ENCODE results near the gene SALL1.

Gene SALL1

GRCh38 chr16:51156807-51157200 lies 5.7 kb upstream of the SALL1 start:
- DNase-seq (ENCODE audit: low read depth), result no peak

DNA sequence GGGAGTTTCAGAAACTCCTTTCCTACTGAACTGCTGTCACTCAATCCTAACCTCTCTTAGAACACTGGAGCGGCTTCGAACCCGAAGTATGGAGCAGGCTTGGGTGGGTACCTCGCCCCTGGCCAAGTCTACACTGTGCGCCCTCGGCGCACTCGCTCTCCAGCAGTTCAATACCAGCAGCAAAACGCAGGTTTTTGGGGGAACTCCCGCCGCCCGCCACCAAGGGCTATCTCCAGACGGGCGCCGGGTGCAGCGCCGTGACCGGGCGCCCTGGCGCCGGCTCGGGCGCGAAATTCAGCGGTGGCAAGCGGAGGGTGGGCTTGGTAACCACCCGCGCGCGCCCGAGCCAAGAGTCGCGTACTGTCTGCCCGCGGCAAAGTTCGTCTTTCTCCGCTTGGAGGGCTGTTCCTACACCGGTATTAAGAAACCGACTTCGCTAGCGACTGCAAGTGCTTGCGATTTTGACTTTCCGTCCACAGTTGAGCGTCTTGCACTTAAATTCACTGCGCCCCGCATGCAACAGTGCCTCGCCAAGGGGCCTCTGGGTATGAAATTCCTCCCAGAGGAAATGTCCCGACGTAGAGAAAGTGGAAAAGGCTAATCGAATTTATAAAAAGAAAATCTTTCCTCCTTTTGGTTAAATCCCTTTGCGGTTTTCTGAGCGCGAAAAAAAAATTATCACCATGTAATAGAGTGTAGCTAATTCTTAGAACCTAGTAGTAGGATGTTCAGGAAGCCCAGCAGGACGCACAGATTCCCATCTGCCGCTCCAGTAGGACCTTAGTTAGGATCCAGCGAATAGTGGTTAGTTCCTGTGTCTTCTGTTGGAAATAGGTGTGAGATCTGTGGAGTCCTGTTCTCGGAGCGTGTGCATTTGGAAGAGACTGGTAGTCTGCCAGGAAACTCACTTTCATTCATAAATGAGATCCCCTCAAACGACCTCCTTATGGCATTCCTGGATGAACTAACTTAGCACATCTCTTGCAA lies 5.0 kb upstream of the SALL1 start:
- no peak for DNase-seq (ENCODE audit: low read depth)

- DNase-seq (ENCODE audit: low read depth), result no peak
These were observed 4.1 kb upstream of the SALL1 start for GRCh38 chr16:51155199-51155607.

- DNase-seq (ENCODE audit: low read depth), result no peak
These were observed 3.5 kb upstream of the SALL1 start for GRCh38 chr16:51154271-51155171.

DNA sequence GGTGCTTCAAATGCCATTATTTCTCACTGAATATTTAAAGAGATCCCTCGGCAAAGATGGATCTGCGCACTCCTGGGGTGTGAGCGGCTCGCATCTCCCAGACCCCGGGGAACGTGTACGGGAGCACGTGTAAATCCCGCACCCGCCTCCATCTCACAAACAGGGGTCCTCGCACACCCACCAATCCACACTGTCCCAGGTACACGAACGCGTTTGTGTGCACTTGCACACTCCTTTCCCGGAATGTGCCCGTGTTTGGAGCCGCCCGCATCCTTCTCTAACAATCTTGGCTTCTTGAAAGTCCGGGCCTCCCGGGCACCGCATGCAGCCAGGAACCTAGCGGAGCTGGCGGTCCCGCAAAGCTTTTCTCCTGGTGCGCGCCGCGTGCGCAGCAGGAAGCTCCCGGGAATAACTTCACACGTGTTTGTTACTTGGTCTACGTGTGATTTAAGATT lies 2.5 kb upstream of the SALL1 start:
- DNase-seq (ENCODE audit: low read depth), result no peak

GRCh38 chr16:51152691-51153576 lies 1.9 kb upstream of the SALL1 start:
- no peak for DNase-seq (ENCODE audit: low read depth)

DNA sequence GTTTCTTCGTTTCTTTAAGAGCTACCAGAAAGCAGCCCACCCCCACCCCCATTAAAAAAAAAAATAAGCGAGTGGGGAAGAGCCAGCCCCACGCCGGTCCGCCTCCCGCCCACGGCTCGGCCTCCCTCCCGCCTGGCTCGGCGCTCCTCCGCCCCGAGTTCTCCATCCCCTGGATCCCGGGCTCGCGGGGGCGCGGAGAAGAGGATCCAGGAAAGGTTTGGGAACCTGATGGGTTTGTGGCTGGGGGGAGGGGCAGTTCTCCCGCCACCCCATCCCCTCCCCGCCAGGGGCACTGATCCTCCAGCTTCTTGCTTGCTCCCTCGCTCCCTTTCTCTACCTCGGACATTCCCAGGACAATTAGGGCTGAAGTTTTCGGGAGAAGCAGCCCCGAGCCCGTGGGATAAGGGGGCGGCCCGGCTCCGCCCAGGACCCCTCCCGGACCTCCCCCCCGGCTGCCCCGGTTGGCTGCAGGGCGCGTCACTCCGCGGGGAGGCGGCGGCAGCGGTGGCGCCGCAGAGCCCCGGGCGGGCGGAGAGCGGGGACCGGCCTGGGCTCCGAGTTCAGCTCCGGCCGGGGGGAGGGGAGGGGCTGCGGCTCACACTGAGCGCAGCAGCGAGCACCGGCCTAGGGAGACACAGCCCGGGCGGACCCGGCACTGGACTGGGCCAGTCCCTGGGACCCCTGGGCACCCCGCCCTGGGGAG lies 1.0 kb upstream of the SALL1 start:
- DNase-seq (ENCODE audit: low read depth), result no peak

- DNase-seq (ENCODE audit: low read depth), result no peak
These were observed 428 bp upstream of the SALL1 start for GRCh38 chr16:51151435-51151960.

- no peak for DNase-seq (ENCODE audit: low read depth)
These were observed 744 bp downstream of the SALL1 start for GRCh38 chr16:51150165-51150887.

GRCh38 chr16:51149721-51150164 lies 1.3 kb downstream of the SALL1 start:
- DNase-seq (ENCODE audit: low read depth), result no peak

DNA sequence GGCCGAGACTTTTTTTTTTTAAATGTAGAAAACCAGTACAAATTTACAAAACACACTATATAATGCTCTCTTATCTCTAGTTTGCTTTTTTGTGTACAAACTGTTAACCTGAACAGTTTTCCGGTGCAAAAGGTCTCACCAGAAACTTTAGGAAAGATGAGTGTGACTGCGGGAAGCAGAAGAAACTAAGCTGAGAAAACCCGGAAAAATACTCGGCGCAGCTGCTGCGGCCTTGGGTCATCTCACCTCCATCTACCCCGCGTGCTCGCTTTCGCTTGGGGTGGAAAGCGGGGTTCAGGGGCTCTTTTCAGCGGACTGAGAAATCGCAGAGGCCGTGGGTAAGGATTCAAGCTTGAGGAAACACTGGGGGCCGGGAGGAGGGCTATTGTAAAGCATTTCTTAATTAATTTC lies 1.8 kb downstream of the SALL1 start:
- DNase-seq (ENCODE audit: low read depth), result no peak

- DNase-seq (ENCODE audit: low read depth), result no peak
These were observed 2.3 kb downstream of the SALL1 start for GRCh38 chr16:51148678-51149228.

DNA sequence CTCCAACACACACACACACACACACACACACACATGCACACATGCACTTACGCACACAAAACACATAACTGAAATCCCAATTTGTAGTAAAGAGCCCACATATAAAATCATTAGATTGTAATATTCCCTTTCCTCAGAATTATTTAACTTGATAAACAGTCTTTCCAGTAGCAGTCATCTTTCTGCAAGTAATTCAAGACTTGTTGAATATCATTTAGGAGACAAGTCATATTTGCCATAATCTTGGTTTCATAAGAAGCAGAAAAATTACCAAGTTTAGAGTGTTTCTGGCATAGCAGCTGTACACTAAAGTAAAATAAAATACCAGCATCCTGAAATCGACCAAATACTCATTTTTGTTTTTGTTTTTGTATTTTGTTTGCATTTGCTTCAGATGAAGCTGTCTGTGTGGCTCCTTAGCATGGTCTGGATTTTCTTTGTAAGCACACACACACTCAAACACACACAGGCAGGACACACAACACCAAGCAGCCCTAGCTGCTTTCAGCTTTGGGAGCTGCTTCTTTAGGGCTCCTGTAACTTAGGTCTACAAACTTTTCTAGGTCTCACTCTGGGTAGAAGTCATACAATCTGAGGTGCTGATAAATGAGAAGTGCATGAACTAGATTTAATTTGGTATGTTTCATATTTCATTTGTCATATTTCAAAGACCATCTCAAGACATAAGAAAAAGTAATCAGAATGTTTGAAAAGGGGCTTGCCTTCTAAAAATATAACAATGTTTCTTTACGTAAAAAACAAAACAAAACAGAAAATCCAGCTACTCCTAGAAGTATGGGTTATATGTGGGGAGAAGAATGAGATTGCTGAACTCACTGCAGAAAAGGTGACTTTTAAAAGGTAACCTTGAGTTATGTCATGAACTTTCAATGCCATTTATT lies 3.0 kb downstream of the SALL1 start:
- DNase-seq (ENCODE audit: low read depth), result no peak

DNA sequence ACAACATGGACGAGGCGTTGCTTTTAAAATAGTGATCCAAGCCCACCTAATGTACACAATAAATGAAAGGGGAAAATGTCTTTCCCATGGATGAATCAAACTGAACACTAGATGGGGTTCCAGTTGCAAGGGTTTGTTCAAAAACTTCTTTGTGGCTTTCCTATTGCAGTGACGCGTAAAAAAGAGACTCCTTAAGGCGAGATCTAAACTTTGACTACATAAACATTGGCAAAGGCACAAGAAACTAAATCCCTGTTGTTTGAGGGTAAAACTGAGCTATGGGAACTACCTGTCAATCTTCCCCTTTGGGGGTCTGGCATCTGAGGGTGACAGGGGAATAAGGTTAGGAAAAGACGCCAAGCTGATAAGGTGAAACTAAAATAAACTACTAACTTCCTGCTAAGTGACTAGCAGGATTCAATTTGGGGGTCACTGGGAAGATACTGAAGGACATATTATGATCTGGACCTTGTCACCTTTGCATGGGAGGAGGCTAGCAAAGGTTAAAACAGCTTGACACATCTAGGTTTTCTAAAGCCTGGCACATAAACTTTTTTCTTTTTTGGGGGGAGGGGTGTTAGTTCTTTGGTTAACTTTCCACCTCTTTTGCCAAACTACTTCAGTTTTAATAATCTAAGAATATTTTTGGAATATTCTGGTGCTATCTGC lies 4.7 kb downstream of the SALL1 start:
- no peak for DNase-seq (ENCODE audit: low read depth)

DNA sequence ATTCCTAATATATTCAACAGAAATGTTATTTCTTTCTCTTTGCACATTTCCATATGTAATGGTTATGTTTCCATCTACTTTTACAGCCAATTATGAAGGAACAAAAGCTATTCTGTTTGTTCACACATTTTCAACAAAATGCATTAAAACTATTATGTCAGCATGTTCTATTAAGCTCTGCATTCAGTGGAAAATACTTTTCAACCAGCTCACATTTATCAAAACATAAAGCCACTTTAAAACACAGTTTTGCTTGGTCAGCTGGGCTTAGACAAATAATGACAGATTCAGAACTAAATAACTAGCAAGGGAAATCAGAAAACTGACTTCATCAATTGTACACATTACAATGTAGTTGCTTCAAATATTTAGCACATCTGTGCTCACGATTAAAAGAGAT lies 6.9 kb downstream of the SALL1 start:
- no peak for DNase-seq (ENCODE audit: low read depth)

DNA sequence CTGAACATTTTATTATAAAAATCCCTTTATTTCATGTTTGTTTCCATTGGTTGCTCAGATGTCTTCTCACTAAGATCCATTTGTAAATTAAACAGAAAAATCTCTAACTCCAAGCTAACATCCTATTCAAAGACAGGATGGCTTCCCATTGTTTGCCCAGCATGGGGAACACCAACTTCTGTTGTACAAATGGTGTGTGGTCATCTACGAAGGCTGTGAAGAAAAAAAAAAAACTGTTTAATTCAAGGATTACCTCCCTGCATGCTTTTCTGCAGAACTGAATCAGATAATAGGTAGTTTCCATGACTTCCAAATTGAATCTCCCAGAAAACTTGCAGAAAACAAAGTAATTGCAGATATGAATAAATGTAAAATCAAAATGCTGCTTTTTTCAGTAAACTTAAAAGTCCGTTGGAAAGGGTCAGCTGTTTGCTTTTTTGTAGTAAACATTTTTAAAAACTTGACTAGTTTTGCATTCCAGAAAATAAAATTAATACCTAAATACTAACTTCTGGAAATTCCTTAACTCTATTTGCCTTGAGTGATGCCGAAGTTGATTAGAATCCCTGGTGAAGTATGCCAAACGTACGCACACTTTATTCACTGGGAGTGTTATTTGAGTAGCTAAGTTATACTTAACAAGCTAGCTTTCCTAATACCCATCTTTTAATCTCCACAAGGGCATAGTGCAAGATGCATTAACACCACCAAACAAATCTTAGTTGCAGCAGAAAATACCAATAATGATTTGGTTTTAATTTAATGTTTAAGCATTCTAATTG lies 7.7 kb downstream of the SALL1 start:
- no peak for DNase-seq (ENCODE audit: low read depth)

DNA sequence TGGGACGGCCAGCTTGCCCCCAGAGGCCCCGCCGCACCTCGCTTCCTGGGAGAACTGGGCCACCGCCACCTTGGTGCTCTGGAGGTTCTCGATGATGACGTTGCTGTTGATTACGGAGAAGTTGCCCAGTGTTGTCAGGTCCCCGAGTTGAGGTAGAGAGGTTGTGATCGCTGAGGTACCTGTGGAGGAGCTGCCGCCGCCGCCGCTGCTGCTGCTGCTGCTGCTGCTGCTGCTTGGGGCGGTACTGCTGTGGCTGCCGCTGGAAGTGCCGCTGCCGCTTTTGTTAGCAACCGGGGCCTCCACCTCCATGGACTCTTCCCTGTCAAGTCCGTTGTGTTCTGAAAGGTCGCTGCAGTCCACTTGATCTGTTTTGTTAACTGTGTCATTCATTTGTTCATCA lies 9.5 kb downstream of the SALL1 start:
- no peak for DNase-seq (ENCODE audit: low read depth)
